Ascending aorta (tissue), 2 donors: ENCODE data around the gene FAM153A. TPM values are rescaled to one million over a fixed set of nuclear protein-coding genes. Genes with fewer than 3 reads are reported as not detected.
"Not testable (repeated sequence)": the region's sequence is repeated elsewhere in the genome, so short reads cannot be mapped to it uniquely, and the experiment has no call there.

ENCODE experiments used
- DNase-seq, 2 donors: peaks; one replicate each; pipeline ENCODE4 v3.0.0-alpha.2; 2019; ENCODE audit warnings: low spot score in 2 of 2
- H3K27ac ChIP-seq, 2 donors: fragments of 200-600 bp; sonication (generic); one replicate each; pipeline ENCODE4 v1.5.1; 2016 to 2017; ENCODE audit warnings: mild to moderate bottlenecking in 1 of 2
- H3K27me3 ChIP-seq: fragments of 200-600 bp; sonication (generic); one replicate; pipeline ENCODE4 v1.5.1; 2017
- H3K36me3 ChIP-seq, 2 donors: fragments of 200-600 bp; sonication (generic); one replicate each; pipeline ENCODE4 v1.5.1; 2016
- H3K4me1 ChIP-seq, 2 donors: fragments of 200-600 bp; sonication (generic); one replicate each; pipeline ENCODE4 v1.5.1; 2016 to 2017; ENCODE audit warnings: mild to moderate bottlenecking in 1 of 2
- H3K4me3 ChIP-seq, 2 donors: fragments of 200-600 bp; sonication (generic); one replicate each; pipeline ENCODE4 v1.5.1; 2016 to 2017; ENCODE audit warnings: mild to moderate bottlenecking in 1 of 2
- H3K9me3 ChIP-seq, 2 donors: fragments of 200-600 bp; sonication (generic); one replicate each; pipeline ENCODE4 v1.5.1; 2016
- intact Hi-C: fragments of 100-400 bp; cut with DNase I; formaldehyde crosslinking; loops from one replicate; pipeline ENCODE4 v1.15.1; 2023
- total RNA-seq: library from RNA; depleted of rRNA; stranded (reverse); fragments of >200 nt; gene quantifications from one replicate; pipeline ENCODE4 v1.1.0, GENCODE V29; 2016

Gene FAM153A
- total RNA-seq, 1 donor from 2014 or later = not detected

DNA sequence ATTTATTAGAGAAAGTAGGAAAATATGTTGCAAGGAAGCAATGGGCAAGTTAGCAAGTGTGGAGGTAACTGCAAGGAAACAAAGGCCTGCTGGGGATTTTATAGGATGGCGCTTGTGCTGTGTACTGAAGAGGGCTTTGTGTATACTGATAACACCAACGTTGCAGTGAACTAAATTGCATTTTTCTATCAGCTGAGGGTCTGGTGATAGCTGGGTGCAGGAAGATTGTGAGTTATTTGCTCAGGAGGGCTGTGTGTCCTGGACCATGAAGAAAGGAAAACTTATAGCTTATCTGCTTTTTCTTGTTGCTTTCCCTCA lies 88.2 kb downstream of the FAM153A start:
- H3K9me3 ChIP-seq, H3K4me1 ChIP-seq, H3K36me3 ChIP-seq, H3K4me3 ChIP-seq, intact Hi-C loops, H3K27ac ChIP-seq, DNase-seq, H3K27me3 ChIP-seq: not testable (repeated sequence)

GRCh38 chr5:177693671-177694517 lies 88.8 kb downstream of the FAM153A start:
- H3K4me3 ChIP-seq, intact Hi-C loops, DNase-seq, H3K36me3 ChIP-seq, H3K27me3 ChIP-seq, H3K4me1 ChIP-seq, H3K9me3 ChIP-seq, H3K27ac ChIP-seq: not testable (repeated sequence)

DNA sequence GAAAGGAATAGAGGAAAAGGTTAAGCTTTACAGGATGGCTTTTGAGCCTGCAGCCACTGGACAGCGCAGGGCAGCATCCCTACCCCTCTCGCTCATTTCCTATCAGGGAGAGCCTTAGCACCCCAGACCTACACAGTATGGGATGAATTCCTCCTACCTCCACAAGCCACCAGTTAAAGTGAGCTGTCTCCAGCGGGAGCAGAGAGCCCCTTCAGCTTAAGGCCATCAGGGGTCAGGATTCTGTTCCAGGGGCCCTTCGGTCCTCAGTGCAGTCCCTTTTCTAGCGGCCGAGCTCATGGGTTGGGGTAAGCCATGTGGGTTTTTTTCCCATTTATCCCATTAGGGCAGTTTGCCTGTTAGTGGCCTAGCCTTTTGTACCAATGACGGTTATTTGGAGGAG lies 89.7 kb downstream of the FAM153A start:
- H3K27me3 ChIP-seq, DNase-seq, H3K4me1 ChIP-seq, H3K9me3 ChIP-seq, H3K27ac ChIP-seq, intact Hi-C loops, H3K4me3 ChIP-seq, H3K36me3 ChIP-seq: not testable (repeated sequence)

DNA sequence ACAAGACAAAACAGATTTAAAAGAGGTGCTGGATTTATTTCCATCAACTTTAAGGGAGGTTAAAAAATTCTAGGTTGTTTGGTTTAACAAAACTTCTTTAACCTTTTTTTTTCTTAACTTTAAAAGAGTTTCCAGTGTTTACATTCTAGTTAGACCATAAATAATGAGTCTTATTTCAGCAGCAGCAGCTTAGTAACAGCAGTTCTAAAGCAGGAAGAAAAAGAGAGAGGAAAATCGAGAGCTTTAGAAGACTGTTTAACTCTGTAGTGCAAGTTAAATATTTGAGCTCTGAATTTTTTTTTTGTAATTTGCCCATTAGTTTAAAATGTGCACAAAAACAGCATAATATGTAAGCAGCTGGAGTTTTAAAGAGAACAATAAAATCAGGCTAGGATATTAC lies 90.2 kb downstream of the FAM153A start:
- H3K27ac ChIP-seq, H3K4me3 ChIP-seq, H3K36me3 ChIP-seq, DNase-seq, H3K4me1 ChIP-seq, H3K27me3 ChIP-seq, intact Hi-C loops, H3K9me3 ChIP-seq: not testable (repeated sequence)

DNA sequence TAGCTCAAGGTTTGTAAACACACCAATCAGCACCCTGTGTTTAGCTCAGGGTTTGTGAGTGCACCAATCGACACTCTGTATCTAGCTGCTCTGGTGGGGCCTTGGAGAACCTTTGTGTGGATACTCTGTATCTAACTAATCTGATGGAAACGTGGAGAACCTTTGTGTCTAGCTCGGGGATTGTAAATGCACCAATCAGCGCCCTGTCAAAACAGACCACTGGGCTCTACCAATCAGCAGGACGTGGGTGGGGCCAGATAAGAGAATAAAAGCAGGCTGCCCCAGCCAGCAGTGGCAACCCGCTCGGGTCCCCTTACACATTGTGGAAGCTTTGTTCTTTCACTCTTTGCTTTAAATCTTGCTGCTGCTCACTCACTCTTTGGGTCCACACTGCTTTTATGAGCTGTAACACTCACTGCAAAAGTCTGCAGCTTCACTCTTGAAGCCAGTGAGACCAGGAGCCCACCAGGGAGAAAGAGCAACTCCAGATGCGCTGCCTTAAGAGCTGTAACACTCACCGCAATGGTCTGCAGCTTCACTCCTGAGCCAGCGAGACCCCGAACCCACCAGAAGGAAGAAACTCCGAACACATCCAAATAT lies 93.6 kb downstream of the FAM153A start:
- H3K36me3 ChIP-seq, intact Hi-C loops, H3K4me3 ChIP-seq, H3K27ac ChIP-seq, H3K9me3 ChIP-seq, DNase-seq, H3K27me3 ChIP-seq, H3K4me1 ChIP-seq: not testable (repeated sequence)

GRCh38 chr5:177688091-177688490 lies 94.6 kb downstream of the FAM153A start:
- H3K27ac ChIP-seq, H3K4me1 ChIP-seq, H3K9me3 ChIP-seq, intact Hi-C loops, H3K36me3 ChIP-seq, H3K4me3 ChIP-seq, DNase-seq, H3K27me3 ChIP-seq: not testable (repeated sequence)

DNA sequence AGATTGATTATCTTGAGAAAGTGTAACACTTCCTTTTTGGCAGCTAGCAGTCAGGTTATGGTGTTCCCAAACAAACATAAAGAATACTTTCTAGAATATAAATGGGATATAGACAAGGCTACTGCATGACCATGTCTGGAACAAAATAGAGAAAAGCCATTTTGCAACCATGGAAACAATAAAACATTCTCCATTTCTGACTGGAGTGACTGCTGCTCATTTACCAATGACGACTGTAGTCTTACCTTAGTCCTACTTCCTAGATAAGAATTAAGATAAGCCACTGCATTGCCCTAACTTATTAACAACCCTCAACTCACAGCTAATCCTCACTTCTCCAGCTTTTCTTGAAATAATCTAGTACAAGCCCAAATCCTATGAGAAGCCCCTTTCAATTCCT lies 100.8 kb downstream of the FAM153A start:
- H3K27me3 ChIP-seq, H3K9me3 ChIP-seq, H3K27ac ChIP-seq, H3K36me3 ChIP-seq, intact Hi-C loops, H3K4me1 ChIP-seq, DNase-seq, H3K4me3 ChIP-seq: not testable (repeated sequence)

Other genes with a start within 250 kb of the FAM153A start
- 116 TPM for gene FAM193B, start 228.3 kb downstream of the FAM153A start, total RNA-seq
- 113 TPM for gene TMED9, start 190.7 kb downstream of the FAM153A start, total RNA-seq
- gene B4GALT7, start 182.8 kb downstream of the FAM153A start, total RNA-seq = 25.7 TPM
- gene PROP1, start 213.3 kb upstream of the FAM153A start, total RNA-seq = not detected